ENCODE measurements around the gene RUNX1. TPM values are rescaled to one million over a fixed set of nuclear protein-coding genes. Genes with fewer than 3 reads are reported as not detected.

The RUNX1 gene
- total RNA-seq, 2 donors from 2014 or later, result 4.9 to 12.5 TPM

DNA sequence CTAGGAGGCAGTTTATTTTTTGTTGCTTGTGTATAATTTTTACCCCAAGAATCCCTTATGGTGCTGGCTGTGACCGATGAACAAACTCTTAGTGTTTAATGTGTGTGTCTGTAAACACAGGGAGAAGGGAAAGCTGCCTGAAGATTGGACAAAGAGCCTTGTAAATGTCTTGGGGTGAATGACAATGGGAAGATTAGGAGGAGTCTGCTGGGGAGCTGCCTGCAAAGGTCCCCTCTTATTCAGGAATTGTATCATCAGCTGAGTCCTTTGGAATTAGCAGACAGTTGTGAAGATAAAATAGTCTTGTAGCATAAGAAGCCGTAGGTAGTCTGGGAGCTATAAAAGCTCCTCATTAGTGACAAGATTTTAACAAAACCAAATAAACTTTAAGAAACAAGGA is 88.4 kb downstream of the RUNX1 start:
- no peak for ATAC-seq
- WGBS, 2 donors, result 50 to 52% methylated on average over 2 of the region's 2 CpGs

DNA sequence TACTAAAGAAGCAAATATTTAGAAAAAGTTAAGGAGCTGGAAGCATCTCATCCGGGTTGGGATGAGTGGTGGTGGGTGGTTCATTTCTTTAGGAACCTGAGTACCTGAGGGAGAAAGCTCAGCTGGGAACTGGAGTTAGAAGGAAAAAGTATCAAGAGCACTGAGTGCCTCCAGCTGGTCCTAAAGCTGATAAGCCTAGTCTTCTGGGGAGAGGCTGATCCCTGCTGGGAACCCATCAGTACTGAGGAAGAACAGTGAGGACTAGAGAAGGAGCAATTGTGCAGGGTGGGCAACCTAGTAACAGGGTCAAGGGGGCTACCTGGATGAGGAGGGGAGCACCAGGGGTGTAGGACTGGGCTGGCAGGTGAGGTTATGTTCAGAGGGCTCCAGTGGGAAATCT is 89.5 kb downstream of the RUNX1 start:
- Histone ChIP-seq H3K4me3 (no peak overlapping the region), H3K9me3 (no peaks in the 10 kb centered on the region), H3K27me3 (no peaks in the 10 kb centered on the region), H3K4me1 (no peaks in the 10 kb centered on the region), H3K27ac (no peak overlapping the region), H3K36me3 (replicated peaks in 1 of 2; ENCODE audit: insufficient read depth in 1 of 2, low read depth in 2 of 2) (no peaks in the 10 kb centered on the region)
- WGBS, 2 donors, result 51 to 68% methylated on average over 1 of the region's 1 CpG
- intact Hi-C loops (cut with DNase I), result no loop called here
- no peak for DNase-seq
- no peak for ATAC-seq
- no peak for TF ChIP-seq POLR2A (IDR thresholded peaks at IDR 0.05)
- TF ChIP-seq, protein P1, sequence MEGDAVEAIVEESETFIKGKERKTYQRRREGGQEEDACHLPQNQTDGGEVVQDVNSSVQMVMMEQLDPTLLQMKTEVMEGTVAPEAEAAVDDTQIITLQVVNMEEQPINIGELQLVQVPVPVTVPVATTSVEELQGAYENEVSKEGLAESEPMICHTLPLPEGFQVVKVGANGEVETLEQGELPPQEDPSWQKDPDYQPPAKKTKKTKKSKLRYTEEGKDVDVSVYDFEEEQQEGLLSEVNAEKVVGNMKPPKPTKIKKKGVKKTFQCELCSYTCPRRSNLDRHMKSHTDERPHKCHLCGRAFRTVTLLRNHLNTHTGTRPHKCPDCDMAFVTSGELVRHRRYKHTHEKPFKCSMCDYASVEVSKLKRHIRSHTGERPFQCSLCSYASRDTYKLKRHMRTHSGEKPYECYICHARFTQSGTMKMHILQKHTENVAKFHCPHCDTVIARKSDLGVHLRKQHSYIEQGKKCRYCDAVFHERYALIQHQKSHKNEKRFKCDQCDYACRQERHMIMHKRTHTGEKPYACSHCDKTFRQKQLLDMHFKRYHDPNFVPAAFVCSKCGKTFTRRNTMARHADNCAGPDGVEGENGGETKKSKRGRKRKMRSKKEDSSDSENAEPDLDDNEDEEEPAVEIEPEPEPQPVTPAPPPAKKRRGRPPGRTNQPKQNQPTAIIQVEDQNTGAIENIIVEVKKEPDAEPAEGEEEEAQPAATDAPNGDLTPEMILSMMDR (IDR thresholded peaks at IDR 0.05), result no peak

More for the DNA sequence above, 88.4 kb downstream of the RUNX1 start:
- H3K27me3 ChIP-seq, result no peaks in the 10 kb centered on the region
- no peaks in the 10 kb centered on the region for H3K36me3 ChIP-seq (replicated peaks in 1 of 2; ENCODE audit: insufficient read depth in 1 of 2, low read depth in 2 of 2)
- H3K4me3 ChIP-seq, result no peak overlapping the region
- TF ChIP-seq POLR2A (IDR thresholded peaks at IDR 0.05), result no peak
- TF ChIP-seq, protein P1 (IDR thresholded peaks at IDR 0.05), result no peak
- no peak overlapping the region for H3K27ac ChIP-seq
- intact Hi-C loops (cut with DNase I), result no loop called here
- H3K9me3 ChIP-seq, result no peaks in the 10 kb centered on the region
- DNase-seq, result no peak
- H3K4me1 ChIP-seq, result no peaks in the 10 kb centered on the region

DNA sequence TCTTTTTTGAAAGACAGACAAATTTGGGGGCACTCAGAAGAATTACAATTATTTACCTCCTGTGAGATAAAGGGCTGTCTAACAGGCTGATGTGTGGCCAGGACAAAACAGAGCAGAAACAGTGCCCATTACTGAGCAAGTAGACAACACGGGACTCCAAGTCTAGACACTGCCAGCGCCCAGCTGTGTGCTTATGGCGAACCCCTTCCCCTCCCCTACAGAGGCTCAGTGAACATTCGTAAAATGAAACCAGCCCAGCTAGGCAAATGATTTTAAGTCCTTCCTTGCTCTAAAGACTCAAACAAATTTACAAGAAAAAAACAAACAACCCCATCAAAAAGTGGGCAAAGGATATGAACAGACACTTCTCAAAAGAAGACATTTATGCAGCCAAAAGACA is 91.1 kb downstream of the RUNX1 start:
- TF ChIP-seq, protein P1 (IDR thresholded peaks at IDR 0.05), result no peak
- no peak for TF ChIP-seq POLR2A (IDR thresholded peaks at IDR 0.05)
- Histone ChIP-seq H3K27ac (no peak overlapping the region), H3K27me3 (no peaks in the 10 kb centered on the region), H3K4me3 (no peak overlapping the region), H3K36me3 (replicated peaks in 1 of 2; ENCODE audit: insufficient read depth in 1 of 2, low read depth in 2 of 2) (no peaks in the 10 kb centered on the region), H3K9me3 (no peaks in the 10 kb centered on the region), H3K4me1 (no peaks in the 10 kb centered on the region)
- intact Hi-C loops (cut with DNase I), result no loop called here
- ATAC-seq (no peak), DNase-seq (no peak)
- WGBS, 2 donors, result 51 to 72% methylated on average over 4 of the region's 4 CpGs

- DNase-seq (no peak), ATAC-seq (no peak)
- 66 to 74% methylated on average over 11 of the region's 11 CpGs for whole genome bisulfite sequencing, 2 donors
- no peaks in the 10 kb centered on the region for H3K4me1 ChIP-seq
- H3K27ac ChIP-seq, result no peak overlapping the region
- no peak overlapping the region for H3K4me3 ChIP-seq
- no peaks in the 10 kb centered on the region for H3K9me3 ChIP-seq
- TF ChIP-seq, protein P1 (IDR thresholded peaks at IDR 0.05), result no peak
- no peak for TF ChIP-seq POLR2A (IDR thresholded peaks at IDR 0.05)
- H3K27me3 ChIP-seq, result no peaks in the 10 kb centered on the region
- intact Hi-C loops (cut with DNase I), result no loop called here
- no peaks in the 10 kb centered on the region for H3K36me3 ChIP-seq (replicated peaks in 1 of 2; ENCODE audit: insufficient read depth in 1 of 2, low read depth in 2 of 2)
Observed at GRCh38 chr21:34956416-34957316, 92.4 kb downstream of the RUNX1 start.

- Histone ChIP-seq H3K4me3 (no peak overlapping the region), H3K27ac (no peak overlapping the region), H3K9me3 (no peaks in the 10 kb centered on the region), H3K27me3 (no peaks in the 10 kb centered on the region), H3K4me1 (no peaks in the 10 kb centered on the region), H3K36me3 (replicated peaks in 1 of 2; ENCODE audit: insufficient read depth in 1 of 2, low read depth in 2 of 2) (no peaks in the 10 kb centered on the region)
- DNase-seq (no peak), ATAC-seq (no peak)
- intact Hi-C loops (cut with DNase I), result no loop called here
- TF ChIP-seq POLR2A (IDR thresholded peaks at IDR 0.05), result no peak
- TF ChIP-seq, protein P1 (IDR thresholded peaks at IDR 0.05), result no peak
Observed at GRCh38 chr21:34953950-34954349, 95.2 kb downstream of the RUNX1 start.
